Measurements from ENCODE around the gene UBE2D1.
"Not testable (repeated sequence)": the region's sequence is repeated elsewhere in the genome, so short reads cannot be mapped to it uniquely, and the experiment has no call there.

UBE2D1 gene

DNA sequence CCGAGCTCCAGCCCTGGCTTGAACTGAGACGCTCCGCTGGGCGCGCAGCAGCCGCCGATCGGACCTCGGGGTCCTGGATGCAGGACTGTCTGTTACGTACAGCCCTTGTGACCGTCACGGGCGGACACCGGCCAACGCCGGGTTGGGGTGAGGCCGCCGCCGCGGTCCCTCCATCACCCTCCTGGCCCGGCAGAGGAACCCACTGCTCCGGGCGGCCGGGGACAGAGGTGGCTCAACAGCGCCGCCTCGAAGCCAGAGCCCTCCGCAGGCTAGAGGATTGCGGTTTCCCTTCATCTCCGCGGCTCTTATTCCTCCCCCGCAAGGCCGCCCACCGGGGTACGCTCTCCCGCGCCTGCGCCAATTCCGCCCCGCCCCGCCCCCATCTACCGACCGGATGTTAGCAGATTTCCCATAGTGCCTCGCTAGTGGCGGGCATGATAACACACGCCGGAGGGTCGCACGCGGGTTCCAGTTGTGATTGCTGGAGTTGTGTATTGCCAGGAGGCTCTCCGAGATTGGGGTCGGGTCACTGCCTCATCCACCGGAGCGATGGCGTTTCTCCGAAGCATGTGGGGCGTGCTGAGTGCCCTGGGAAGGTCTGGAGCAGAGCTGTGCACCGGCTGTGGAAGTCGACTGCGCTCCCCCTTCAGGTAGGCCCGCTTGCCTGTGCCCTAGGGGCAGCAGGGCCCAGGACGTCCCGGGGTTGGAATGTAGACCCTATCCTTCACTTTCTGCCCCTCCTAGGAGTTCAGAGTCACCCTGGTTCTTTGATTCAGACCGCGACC lies 50.4 kb downstream of the UBE2D1 start, which contains the start of gene TFAM:
TSS of gene TFAM (plus strand) at position 412 of the 785 bp plus-strand sequence. CDS start at position 550, 138 bp downstream.
- Mint-ChIP-seq H3K4me3 (peak within 1 kb of the TSS; percentile 100), H3K9me3 (no peaks in the 10 kb centered on the region), H3K27me3 (no peaks in the 10 kb centered on the region), H3K36me3 (peaks cover 23% of the 10 kb centered on the region), H3K27ac (peak within 1 kb of the TSS; percentile 94), H3K4me1 (peaks cover 45% of the 10 kb centered on the region)
- peak; percentile 94 for ATAC-seq

DNA sequence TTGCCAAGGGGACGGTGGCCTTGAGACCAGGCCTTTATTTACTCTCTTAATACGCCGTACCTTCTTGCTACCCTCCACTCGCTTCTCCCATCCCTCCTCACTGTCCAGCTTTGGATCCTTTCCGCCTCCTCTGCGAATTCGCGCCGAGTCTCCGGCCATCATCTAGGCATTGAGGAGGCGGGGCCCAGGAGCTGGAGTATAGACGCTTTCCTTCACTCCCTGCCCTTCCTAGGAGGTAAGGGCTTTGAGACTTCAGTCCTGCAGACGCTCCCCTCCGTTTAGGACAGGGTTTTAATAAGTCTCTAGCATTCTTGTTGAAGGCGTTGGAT lies 50.9 kb downstream of the UBE2D1 start:
- Mint-ChIP-seq H3K27ac (peak overlapping the region; percentile 94), H3K9me3 (no peaks in the 10 kb centered on the region), H3K4me3 (peak overlapping the region; percentile 100), H3K27me3 (no peaks in the 10 kb centered on the region), H3K36me3 (peaks cover 25% of the 10 kb centered on the region), H3K4me1 (peaks cover 45% of the 10 kb centered on the region)
- ATAC-seq = no peak

DNA sequence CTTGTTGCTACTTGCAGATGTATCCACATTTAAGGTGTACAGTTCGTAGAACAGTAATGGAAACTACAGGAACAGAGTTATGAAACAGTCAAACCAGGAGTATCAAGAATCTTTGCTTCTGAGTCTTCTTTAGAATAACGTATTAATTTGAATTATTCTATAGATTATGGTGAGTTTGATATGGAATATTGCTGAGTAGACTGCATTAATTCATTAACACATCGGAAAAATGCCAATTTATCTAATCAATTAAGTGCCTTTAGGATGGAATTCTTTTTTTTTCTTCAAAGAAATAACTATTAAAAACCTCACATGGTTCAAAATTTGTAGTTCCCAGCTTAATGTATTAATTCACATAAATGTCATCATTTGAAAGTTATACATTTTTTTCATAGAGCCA lies 54.2 kb downstream of the UBE2D1 start:
- Mint-ChIP-seq H3K36me3 (peaks cover 43% of the 10 kb centered on the region), H3K9me3 (no peaks in the 10 kb centered on the region), H3K27me3 (no peaks in the 10 kb centered on the region), H3K4me1 (peaks cover 42% of the 10 kb centered on the region), H3K4me3 (no peak overlapping the region), H3K27ac (no peak overlapping the region)
- ATAC-seq = no peak

DNA sequence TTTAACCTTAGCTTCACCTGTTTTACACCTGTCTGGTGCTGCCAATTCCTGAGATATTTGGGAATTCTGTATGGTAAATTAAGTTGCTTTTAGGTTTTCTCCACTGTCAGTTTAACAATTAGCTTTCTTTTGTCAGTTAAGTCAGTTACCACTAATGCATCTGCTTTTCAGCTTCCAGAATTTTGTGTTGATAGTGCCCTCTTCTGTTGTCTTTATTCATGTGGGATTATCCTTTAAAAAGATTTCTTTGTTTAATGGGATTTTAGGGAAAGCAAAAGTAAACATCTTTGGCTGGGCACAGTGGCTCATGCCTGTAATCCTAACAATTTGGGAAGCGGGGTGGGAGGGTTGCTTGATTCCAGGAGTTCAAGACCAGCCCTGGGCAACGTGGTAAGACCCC lies 58.5 kb downstream of the UBE2D1 start:
- H3K4me3 Mint-ChIP-seq = no peak overlapping the region
- H3K9me3 Mint-ChIP-seq = no peaks in the 10 kb centered on the region
- H3K36me3 Mint-ChIP-seq = peaks cover 65% of the 10 kb centered on the region
- H3K27ac Mint-ChIP-seq = no peak overlapping the region
- no peak for ATAC-seq
- H3K27me3 Mint-ChIP-seq = no peaks in the 10 kb centered on the region
- peaks cover 16% of the 10 kb centered on the region for H3K4me1 Mint-ChIP-seq

DNA sequence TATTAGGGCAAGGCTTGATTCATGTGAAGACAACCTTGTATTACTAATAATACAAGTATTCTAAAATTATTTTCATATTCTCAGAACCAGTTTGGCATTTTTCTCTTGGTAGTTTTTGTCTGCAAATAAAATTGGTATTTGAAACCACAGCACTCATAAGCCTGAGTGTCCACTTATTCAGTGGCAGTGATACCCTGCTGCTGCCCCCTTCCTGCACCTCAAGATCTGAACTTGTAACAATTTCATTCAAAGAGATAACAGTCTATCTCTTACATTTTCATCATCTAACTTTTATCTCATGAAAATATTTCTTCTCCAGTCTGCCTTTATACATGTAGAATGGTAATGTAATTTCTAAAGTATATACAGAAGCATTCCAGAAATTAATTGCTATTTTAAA lies 59.7 kb downstream of the UBE2D1 start:
- Mint-ChIP-seq H3K27ac (no peak overlapping the region), H3K9me3 (no peaks in the 10 kb centered on the region), H3K36me3 (peaks cover 66% of the 10 kb centered on the region), H3K4me1 (peaks cover 15% of the 10 kb centered on the region), H3K27me3 (no peaks in the 10 kb centered on the region), H3K4me3 (no peak overlapping the region)
- no peak for ATAC-seq

DNA sequence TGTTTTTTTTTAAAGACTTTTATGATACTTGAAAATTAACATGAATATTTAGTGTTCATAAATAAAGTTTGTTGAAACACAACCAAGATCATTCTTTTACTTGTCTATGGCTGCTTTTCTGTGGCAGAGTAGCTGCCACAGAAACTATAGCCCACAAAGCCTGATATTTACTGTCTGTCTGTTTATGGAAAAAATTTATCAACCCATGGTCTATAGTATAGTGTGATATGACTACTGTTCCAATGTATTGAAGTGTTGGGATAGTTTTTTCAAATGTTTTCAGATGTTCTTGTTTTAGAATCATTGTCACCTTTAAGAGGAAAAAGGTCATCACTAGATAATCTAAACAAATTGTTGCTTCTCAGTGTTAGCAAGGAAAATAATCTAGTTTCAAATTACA lies 61.3 kb downstream of the UBE2D1 start:
- Mint-ChIP-seq H3K9me3 (no peaks in the 10 kb centered on the region), H3K27ac (no peak overlapping the region), H3K27me3 (no peaks in the 10 kb centered on the region), H3K36me3 (peaks cover 65% of the 10 kb centered on the region), H3K4me3 (no peak overlapping the region), H3K4me1 (peaks cover 8% of the 10 kb centered on the region)
- ATAC-seq = no peak

DNA sequence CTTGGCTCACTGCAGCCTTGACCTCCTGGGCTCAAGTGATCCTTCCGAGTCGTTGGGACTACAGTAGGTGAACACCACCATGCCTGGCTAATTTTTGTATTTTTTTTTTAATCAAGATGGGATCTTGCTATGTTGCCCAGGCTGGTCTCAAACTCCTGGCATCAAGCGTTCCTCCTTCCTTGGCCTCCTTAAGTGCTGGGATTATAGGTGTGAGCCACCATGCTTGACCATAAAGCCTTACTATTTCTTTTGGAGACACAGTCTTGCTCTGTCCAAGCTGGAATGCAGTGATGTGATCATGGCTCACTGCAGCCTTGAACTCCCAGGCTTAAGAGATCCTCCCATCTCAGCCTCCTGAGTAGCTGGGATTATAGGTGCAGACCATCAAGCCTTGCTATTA lies 63.0 kb downstream of the UBE2D1 start:
- no peak overlapping the region for H3K27ac Mint-ChIP-seq
- no peak for ATAC-seq
- H3K4me3 Mint-ChIP-seq = no peak overlapping the region
- H3K9me3 Mint-ChIP-seq = no peaks in the 10 kb centered on the region
- peaks cover 63% of the 10 kb centered on the region for H3K36me3 Mint-ChIP-seq
- H3K27me3 Mint-ChIP-seq = no peaks in the 10 kb centered on the region
- H3K4me1 Mint-ChIP-seq = no peaks in the 10 kb centered on the region

DNA sequence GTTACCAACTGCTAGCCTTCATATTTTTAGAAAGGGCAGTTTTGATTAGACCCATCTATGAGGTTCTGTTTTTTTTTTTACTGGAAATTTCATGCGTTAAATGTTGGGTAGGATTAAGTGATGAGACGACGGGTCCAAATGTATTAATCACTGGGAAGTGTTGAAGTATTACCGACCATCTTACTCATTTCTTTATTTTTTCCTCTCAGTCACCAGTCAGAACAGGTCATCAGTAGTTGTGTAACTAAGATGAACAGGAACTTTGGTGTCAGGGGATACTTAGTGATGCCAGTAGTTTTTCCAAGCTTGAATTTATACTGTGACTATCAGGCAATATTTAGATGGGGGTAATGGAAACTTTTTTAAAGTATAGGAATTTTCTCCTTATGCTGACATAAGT lies 64.6 kb downstream of the UBE2D1 start:
- Mint-ChIP-seq H3K4me3 (no peak overlapping the region), H3K4me1 (no peaks in the 10 kb centered on the region), H3K36me3 (peaks cover 56% of the 10 kb centered on the region), H3K27ac (no peak overlapping the region), H3K9me3 (no peaks in the 10 kb centered on the region), H3K27me3 (no peaks in the 10 kb centered on the region)
- no peak for ATAC-seq

DNA sequence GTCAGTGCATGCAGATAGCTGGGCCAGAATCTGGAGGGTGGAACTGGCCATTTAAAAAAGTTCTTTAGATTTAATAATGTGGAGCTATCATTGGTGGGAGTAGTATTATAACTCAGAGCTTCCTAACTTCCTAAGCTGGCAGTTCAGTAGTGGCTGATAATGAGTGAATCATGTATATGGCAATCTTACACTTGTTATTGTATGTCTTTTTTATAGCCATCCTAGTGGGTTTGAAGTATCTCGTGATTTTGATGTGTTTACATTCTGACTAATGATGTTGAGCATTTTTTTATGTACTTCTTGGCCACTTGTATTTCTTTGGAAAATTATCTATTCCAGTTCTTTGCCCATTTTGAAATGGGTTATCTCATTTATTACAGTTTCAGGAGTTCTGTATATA lies 65.8 kb downstream of the UBE2D1 start:
- Mint-ChIP-seq H3K9me3 (no peaks in the 10 kb centered on the region), H3K4me3 (no peak overlapping the region), H3K36me3 (peaks cover 47% of the 10 kb centered on the region), H3K27me3 (no peaks in the 10 kb centered on the region), H3K27ac (no peak overlapping the region), H3K4me1 (no peaks in the 10 kb centered on the region)
- no peak for ATAC-seq

DNA sequence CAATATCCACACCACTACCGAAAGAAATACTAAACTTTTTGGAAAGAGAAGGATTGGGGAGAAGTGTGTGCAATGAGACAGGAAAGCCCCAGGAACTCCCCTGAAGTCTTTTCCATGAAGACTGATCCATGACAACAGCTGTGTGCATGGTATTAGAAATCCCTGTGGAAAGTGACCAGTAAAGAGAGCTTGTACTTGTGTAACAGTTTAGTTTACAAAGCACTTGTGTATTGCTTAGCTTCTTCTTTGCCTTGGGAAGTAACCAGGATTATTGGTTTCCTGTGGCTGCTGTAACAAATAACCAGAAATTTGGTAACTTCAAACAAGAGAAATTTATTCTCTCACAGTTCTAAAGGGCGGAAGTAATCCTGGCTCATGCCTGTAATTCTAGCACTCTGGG lies 69.2 kb downstream of the UBE2D1 start:
- no peak overlapping the region for H3K4me3 Mint-ChIP-seq
- no peaks in the 10 kb centered on the region for H3K9me3 Mint-ChIP-seq
- H3K27me3 Mint-ChIP-seq = no peaks in the 10 kb centered on the region
- H3K36me3 Mint-ChIP-seq = peaks cover 25% of the 10 kb centered on the region
- no peaks in the 10 kb centered on the region for H3K4me1 Mint-ChIP-seq
- ATAC-seq = no peak
- H3K27ac Mint-ChIP-seq = no peak overlapping the region

DNA sequence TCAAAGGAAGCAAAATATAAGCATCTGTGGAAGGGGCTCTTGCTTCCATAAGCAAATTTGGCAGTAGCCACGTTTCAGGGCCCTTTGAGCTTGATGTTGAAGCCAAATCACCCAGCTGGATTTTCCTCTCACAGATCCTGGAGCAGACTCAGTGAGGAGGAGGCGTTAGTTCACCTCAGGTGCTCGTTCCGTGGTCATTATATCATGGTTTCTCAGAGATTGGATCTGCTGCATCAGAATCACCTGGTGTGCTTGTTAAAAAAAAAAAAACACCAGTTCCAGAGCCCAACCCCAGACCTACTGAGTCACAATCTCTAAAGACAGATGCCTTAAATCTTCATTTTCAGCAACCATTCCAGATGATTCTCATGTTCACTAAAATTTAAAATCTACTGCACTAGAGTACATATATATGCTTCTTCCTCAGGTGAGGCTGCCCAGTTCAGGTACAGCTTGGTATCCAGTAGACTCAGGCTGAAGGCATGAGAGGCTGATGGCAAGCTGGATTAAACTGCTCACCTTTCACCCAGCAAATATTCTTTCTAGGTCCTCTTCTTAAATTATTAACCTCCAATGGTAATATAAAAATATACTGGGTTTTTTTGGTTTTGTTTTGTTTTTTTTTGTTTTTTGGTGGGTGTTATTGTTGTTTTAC lies 75.3 kb downstream of the UBE2D1 start:
- Mint-ChIP-seq H3K4me1 (no peaks in the 10 kb centered on the region), H3K27me3 (peaks cover under 1% of the 10 kb centered on the region), H3K36me3 (no peaks in the 10 kb centered on the region), H3K4me3 (no peak overlapping the region), H3K27ac (no peak overlapping the region), H3K9me3 (peaks cover 3% of the 10 kb centered on the region)
- ATAC-seq = no peak

DNA sequence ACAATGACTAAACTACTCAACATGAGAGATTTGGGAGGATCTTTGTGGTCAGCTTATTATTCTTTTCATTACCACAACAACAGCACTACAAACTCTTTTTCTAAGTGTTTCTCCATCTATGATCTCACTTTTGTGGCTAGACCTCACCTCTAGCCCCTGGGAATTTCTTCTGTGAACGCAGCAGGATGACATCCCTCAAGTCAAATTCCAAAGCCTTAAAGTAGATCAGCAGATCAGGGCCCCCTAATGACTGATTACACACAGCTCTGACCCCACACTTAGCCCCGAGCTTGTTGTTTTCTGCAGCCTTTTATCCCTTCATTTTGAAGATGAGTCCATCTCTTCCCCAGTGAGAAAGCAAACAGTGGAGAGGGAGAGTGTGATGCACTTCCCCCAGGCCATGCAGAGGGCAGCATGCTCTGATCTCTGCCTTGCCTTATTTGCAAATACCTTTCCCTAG lies 77.7 kb downstream of the UBE2D1 start:
- H3K4me1 Mint-ChIP-seq = no peaks in the 10 kb centered on the region
- H3K9me3 Mint-ChIP-seq = peaks cover 3% of the 10 kb centered on the region
- H3K27me3 Mint-ChIP-seq = peaks cover 14% of the 10 kb centered on the region
- H3K27ac Mint-ChIP-seq = no peak overlapping the region
- no peaks in the 10 kb centered on the region for H3K36me3 Mint-ChIP-seq
- no peak for ATAC-seq
- H3K4me3 Mint-ChIP-seq = no peak overlapping the region

DNA sequence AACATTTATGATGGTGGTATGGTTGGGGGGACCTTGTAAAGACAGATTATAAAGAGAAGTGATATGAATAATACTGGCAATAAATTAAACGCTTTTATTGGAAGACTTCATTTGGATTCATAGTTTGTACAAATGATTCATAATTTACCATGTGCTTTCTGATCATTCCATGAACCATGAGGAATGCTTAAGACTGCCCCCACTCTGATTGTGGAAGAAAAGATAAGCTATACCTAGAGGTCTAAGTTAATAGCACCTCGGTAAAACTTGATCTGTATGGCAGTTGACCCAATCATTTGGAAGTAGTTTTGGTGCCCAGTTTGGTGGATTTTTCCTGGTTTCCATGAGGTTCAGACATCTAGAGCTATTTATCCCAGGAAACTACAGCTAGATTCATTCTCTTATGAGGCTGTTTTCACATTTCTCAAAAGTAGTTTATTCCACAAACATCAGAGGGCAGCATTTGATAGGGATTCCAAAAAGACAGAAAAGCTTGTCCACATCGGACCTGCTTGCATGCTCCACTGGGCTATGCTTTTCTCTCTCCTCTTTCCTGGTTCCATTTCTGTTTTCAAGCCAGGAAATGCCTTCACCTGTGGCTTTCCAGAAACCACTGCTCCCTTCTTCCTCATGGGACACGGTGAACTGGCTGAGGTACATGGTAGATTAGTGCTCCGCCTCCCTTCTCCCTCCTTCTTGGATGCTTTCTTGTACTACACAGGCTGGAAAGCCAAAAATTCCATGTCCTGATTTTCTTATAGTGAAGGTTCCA lies 79.7 kb downstream of the UBE2D1 start:
- Mint-ChIP-seq H3K9me3 (peaks cover 8% of the 10 kb centered on the region), H3K4me3 (no peak overlapping the region), H3K27me3 (peaks cover 14% of the 10 kb centered on the region), H3K27ac (no peak overlapping the region), H3K36me3 (no peaks in the 10 kb centered on the region), H3K4me1 (no peaks in the 10 kb centered on the region)
- no peak for ATAC-seq

DNA sequence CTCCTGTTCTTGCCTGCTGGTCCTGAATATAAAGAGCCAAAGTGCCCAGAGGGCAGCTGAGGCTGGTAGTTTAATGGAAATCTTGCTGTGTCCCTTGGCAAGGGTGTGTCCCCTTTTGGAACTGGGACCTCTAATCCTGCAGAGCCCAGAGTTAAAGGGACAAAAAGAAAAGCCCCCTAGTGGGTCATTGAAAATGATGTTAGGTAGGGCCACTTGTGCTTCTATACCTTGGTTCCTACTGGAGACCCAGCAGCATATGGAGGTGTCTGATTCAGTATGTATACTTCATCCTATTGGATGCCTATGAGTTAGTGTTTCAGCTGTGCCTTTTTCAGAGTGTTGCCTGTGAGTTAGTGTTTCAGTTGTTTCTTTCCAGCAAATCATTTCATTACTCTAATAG lies 81.0 kb downstream of the UBE2D1 start:
- no peaks in the 10 kb centered on the region for H3K4me1 Mint-ChIP-seq

DNA sequence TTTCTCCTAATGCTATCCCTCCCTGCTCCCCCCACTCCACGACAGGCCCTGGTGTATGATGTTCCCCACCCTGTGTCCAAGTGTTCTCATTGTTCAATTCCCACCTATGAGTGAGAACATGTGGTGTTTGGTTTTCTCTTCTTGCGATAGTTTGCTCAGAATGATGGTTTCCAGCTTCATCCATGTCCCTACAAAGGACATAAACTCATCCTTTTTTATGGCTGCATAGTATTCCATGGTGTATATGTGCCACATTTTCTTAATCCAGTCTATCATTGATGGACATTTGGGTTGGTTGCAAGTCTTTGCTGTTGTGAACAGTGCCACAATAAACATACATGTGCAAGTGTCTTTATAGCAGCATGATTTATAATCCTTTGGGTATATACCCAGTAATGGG lies 83.1 kb downstream of the UBE2D1 start:
- H3K4me1 Mint-ChIP-seq, H3K27ac Mint-ChIP-seq, ATAC-seq, H3K36me3 Mint-ChIP-seq, H3K4me3 Mint-ChIP-seq: not testable (repeated sequence)
- peaks cover 14% of the 10 kb centered on the region for H3K27me3 Mint-ChIP-seq
- peaks cover 11% of the 10 kb centered on the region for H3K9me3 Mint-ChIP-seq

More for the DNA sequence above, 81.0 kb downstream of the UBE2D1 start:
- no peak for ATAC-seq
- Mint-ChIP-seq H3K27me3 (peaks cover 14% of the 10 kb centered on the region), H3K9me3 (peaks cover 13% of the 10 kb centered on the region), H3K36me3 (no peaks in the 10 kb centered on the region), H3K4me3 (no peak overlapping the region), H3K27ac (no peak overlapping the region)

Measured in stimulated activated memory B cell treated with anti-CD40 and anti-IgM and Interleukin-4, amounts not matched to agents 10 μg/mL and 1 μg/mL and 100 μg/mL, for 72 hours (primary cell).